Endothelial cell of umbilical vein (primary cell): ENCODE measurements around the gene DIO3. TPM values are rescaled to one million over a fixed set of nuclear protein-coding genes. Genes with fewer than 3 reads are reported as not detected.

ENCODE experiments used
- BruUV-seq: library from RNA; stranded (reverse); fragments of 400-500 nt; replicated peaks from 2 replicates; lab custom pipeline; 2021; lab: Mats Ljungman, UMichigan
- CTCF ChIA-PET: fragments of 300-600, 350-600 bp; sonication (Branson Sonifier 250); formaldehyde crosslinking; loops from one replicate; lab custom pipeline; 2021; ENCODE audit warnings: antibody characterized with exemption, inconsistent platforms; lab: Charles Lee
- POLR2A ChIA-PET: fragments of 300-600, 350-600 bp; sonication (Branson Sonifier 250); formaldehyde crosslinking; loops from one replicate; lab custom pipeline; 2021; ENCODE audit warnings: antibody characterized with exemption, inconsistent platforms; lab: Charles Lee
- DNase-seq: peaks from one replicate; pipeline ENCODE4 v3.0.0-alpha.2; 2011; ENCODE audit warnings: low read depth, low spot score
- FAIRE-seq: peaks from 2 replicates; lab custom pipeline; 2011; peaks lifted over from hg19 to GRCh38; lab: Jason Lieb, UNC
- H2AFZ ChIP-seq: 2 replicates; pipeline ENCODE4 v1.6.0; 2012; ENCODE audit warnings: low read depth, low read length, control low read depth, inconsistent platforms
- H3K27ac ChIP-seq: 2 replicates; pipeline ENCODE4 v1.5.1; 2011; ENCODE audit warnings: low read depth, mild to moderate bottlenecking, control low read depth, low read length, moderate library complexity; ENCODE audit not compliant: insufficient read depth
- H3K27me3 ChIP-seq, 2 experiments: 2 replicates each; pipeline versions ENCODE4 v1.6.0 to v1.6.1; 2011; ENCODE audit warnings: low read length in 2 of 2, mixed read lengths in 1 of 2; ENCODE audit not compliant: control insufficient read depth in 2 of 2, insufficient read depth in 2 of 2
- H3K36me3 ChIP-seq, 2 experiments: 2 replicates in 1 of 2; 3 replicates in 1 of 2; pipeline ENCODE4 v1.5.1; 2011; ENCODE audit warnings: low read length in 2 of 2, mild to moderate bottlenecking in 1 of 2, moderate library complexity in 1 of 2; ENCODE audit not compliant: control insufficient read depth in 2 of 2, insufficient read depth in 2 of 2; ENCODE audit errors: extremely low read depth in 1 of 2
- H3K4me1 ChIP-seq: 3 replicates; pipeline ENCODE4 v1.5.1; 2011; ENCODE audit warnings: mild to moderate bottlenecking, low read length; ENCODE audit not compliant: control insufficient read depth, insufficient read depth; ENCODE audit errors: extremely low read depth
- H3K4me2 ChIP-seq: 2 replicates; pipeline ENCODE4 v1.6.1; 2011; ENCODE audit warnings: low read length, control low read depth, mixed read lengths; ENCODE audit not compliant: insufficient read depth
- H3K4me3 ChIP-seq, 3 experiments: fragments of 200-600 bp in 1 of 3; sonication (generic), shearing (Covaris generic) in 1 of 3; replicated peaks in 1 of 3; 2 replicates each; pipeline ENCODE4 v1.5.1; 2011 to 2016; ENCODE audit warnings: control low read depth in 3 of 3, low read length in 3 of 3, mild to moderate bottlenecking in 2 of 3, inconsistent platforms in 1 of 3, low read depth in 1 of 3, moderate library complexity in 1 of 3; ENCODE audit not compliant: insufficient read depth in 1 of 3
- H3K79me2 ChIP-seq: 2 replicates; pipeline ENCODE4 v1.6.0; 2012; ENCODE audit warnings: low read length, inconsistent platforms; ENCODE audit not compliant: control insufficient read depth, insufficient read depth
- H3K9ac ChIP-seq: replicated peaks from 2 replicates; pipeline ENCODE3; 2011; ENCODE audit warnings: low read length, control low read depth; ENCODE audit not compliant: insufficient read depth; ENCODE audit errors: extremely low read depth
- H3K9me1 ChIP-seq: replicated peaks from 3 replicates; pipeline ENCODE4 v1.6.0; 2011; ENCODE audit warnings: mild to moderate bottlenecking, low read length; ENCODE audit not compliant: control insufficient read depth, insufficient read depth; ENCODE audit errors: extremely low read depth
- H3K9me3 ChIP-seq: replicated peaks from 2 replicates; pipeline ENCODE4 v1.5.1; 2012; ENCODE audit warnings: low read length, inconsistent platforms; ENCODE audit not compliant: control insufficient read depth, insufficient read depth
- H4K20me1 ChIP-seq: replicated peaks from 2 replicates; pipeline ENCODE3; 2011; ENCODE audit warnings: mild to moderate bottlenecking, low read length; ENCODE audit not compliant: control insufficient read depth, insufficient read depth; ENCODE audit errors: extremely low read depth
- CTCF ChIP-seq, 2 donors: IDR thresholded peaks; 1 replicate in 1 of 2; 2 replicates in 1 of 2; pipeline ENCODE4 v1.5.1; 2011; ENCODE audit warnings: low read length in 2 of 2, mild to moderate bottlenecking in 2 of 2, moderate library complexity in 2 of 2, control low read depth in 1 of 2, inconsistent platforms in 1 of 2, low read depth in 1 of 2; ENCODE audit not compliant: insufficient read depth in 1 of 2; ENCODE audit errors: extremely low read depth in 1 of 2
- EZH2 ChIP-seq: IDR thresholded peaks from 2 replicates; pipeline ENCODE4 v1.6.1; 2012; ENCODE audit warnings: borderline replicate concordance, low read depth, mild to moderate bottlenecking, moderate library complexity, low read length, inconsistent platforms; ENCODE audit not compliant: severe bottlenecking
- FOS ChIP-seq: IDR thresholded peaks from 2 replicates; pipeline ENCODE4 v1.6.1; 2011; ENCODE audit warnings: mild to moderate bottlenecking, low read length, moderate library complexity, borderline replicate concordance; ENCODE audit not compliant: insufficient read depth
- GATA2 ChIP-seq: IDR thresholded peaks from 2 replicates; pipeline ENCODE4 v1.7.0; 2011; ENCODE audit warnings: low read depth, mild to moderate bottlenecking, moderate library complexity, mixed read lengths, low read length; ENCODE audit not compliant: insufficient read length, insufficient read depth
- JUN ChIP-seq: IDR thresholded peaks from 2 replicates; pipeline ENCODE4 v1.6.1; 2011; ENCODE audit warnings: borderline replicate concordance, low read depth; ENCODE audit not compliant: insufficient read length, insufficient read depth
- MAX ChIP-seq: IDR thresholded peaks from 2 replicates; pipeline ENCODE4 v1.6.1; 2011; ENCODE audit not compliant: insufficient read depth, insufficient read length
- MYC ChIP-seq: IDR thresholded peaks from one replicate; pipeline ENCODE4 v1.6.1; 2011; ENCODE audit warnings: mild to moderate bottlenecking, low read depth, low read length
- POLR2A ChIP-seq: IDR thresholded peaks from 2 replicates; pipeline ENCODE4 v1.6.1; 2012; ENCODE audit warnings: low read depth, mild to moderate bottlenecking, control low read depth, low read length
- POLR2AphosphoS5 ChIP-seq: IDR thresholded peaks from 2 replicates; pipeline ENCODE4 v1.6.1; 2012; ENCODE audit warnings: low read depth, mild to moderate bottlenecking, control low read depth, low read length, moderate library complexity; ENCODE audit not compliant: insufficient read depth
- dilution Hi-C: fragments of 300-500 bp; cut with MboI; formaldehyde crosslinking; loops from one replicate; pipeline ENCODE4 v1.15.0; 2019; ENCODE audit warnings: low sequenced_read_pairs; ENCODE audit not compliant: extremely low pct_ligation_motif_present
- intact Hi-C: fragments of 100-400 bp; cut with micrococcal nuclease; formaldehyde crosslinking; loops from one replicate; pipeline ENCODE4 v1.10.0; 2022
- polyA plus RNA-seq, 4 experiments: library from polyadenylated mRNA; depleted of rRNA in 3 of 4; stranded (reverse) in 3 of 4; unstranded in 1 of 4; fragments of >200 nt; gene quantifications; 2 replicates each; pipeline versions ENCODE4 v1.2.1 to v1.2.3, GENCODE V29; 2011 to 2012; ENCODE audit warnings: missing spikeins in 1 of 4
- total RNA-seq: library from RNA; stranded (reverse); gene quantifications from 2 replicates; pipeline ENCODE4 v1.2.3, GENCODE V29; 2021

The DIO3 gene
- total and polyA plus RNA-seq, 2 donors (not counting 3 experiments of a cell fraction or from before 2014, with no cell fraction given), result not detected

- Histone ChIP-seq H3K27me3 (no peaks in the 10 kb centered on the region), H3K79me2 (no peaks in the 10 kb centered on the region), H3K4me3 (no peak overlapping the region), H3K4me1 (no peaks in the 10 kb centered on the region), H4K20me1 (no peaks in the 10 kb centered on the region), H3K4me2 (no peak overlapping the region), H3K9me3 (no peaks in the 10 kb centered on the region), H2AFZ (no peak overlapping the region), H3K36me3 (no peaks in the 10 kb centered on the region), H3K27ac (no peak overlapping the region), H3K9ac (no peak overlapping the region), H3K9me1 (no peaks in the 10 kb centered on the region)
- CTCF ChIA-PET, result no interaction called here
- POLR2A ChIA-PET, result no interaction called here
- no peak for TF ChIP-seq MAX
- TF ChIP-seq GATA2, result no peak
- no peak for TF ChIP-seq EZH2
- no peak for TF ChIP-seq CTCF (IDR thresholded peaks at IDR 0.05; ENCODE audit: extremely low read depth in 1 of 2, insufficient read depth in 1 of 2, low read depth in 1 of 2, low read length in 2 of 2)
- TF ChIP-seq MYC, result no peak
- TF ChIP-seq FOS, result no peak
- TF ChIP-seq POLR2A, result no peak
- TF ChIP-seq JUN, result no peak
- no peak for TF ChIP-seq POLR2AphosphoS5
- intact Hi-C loops (no loop called here), dilution Hi-C loops (no loop called here)
- DNase-seq (no peak), FAIRE-seq (no peak)
- BruUV-seq, result no TSS peak
Measured at GRCh38 chr14:101599234-101599885, 38.1 kb downstream of the DIO3 start.
